K562 (cell line): Measurements from ENCODE around the gene LIG3. TPM values are rescaled to one million over a fixed set of nuclear protein-coding genes. Genes with fewer than 3 reads are reported as not detected.

Source experiments
- ATAC-seq: fragments of 200-7000 bp; cut with Tn5 transposase; 3 replicates; pipeline ENCODE4 v1.9.1; 2020; ENCODE audit warnings: moderate library complexity
- BruUV-seq: library from RNA; stranded (reverse); fragments of 400-500 nt; replicated peaks from 2 replicates; lab custom pipeline; 2021; lab: Mats Ljungman, UMichigan
- CTCF ChIA-PET: fragments of 300-600 bp; formaldehyde crosslinking; extraction: SDS; loops from one replicate; lab custom pipeline; 2021; ENCODE audit warnings: low intra/inter-chr PET ratio; lab: Yijun Ruan, JAX
- POLR2A ChIA-PET: fragments of 300-600, 350-650 bp; sonication (Branson Sonifier 250); formaldehyde crosslinking; extraction: SDS; loops from one replicate; lab custom pipeline; 2021; ENCODE audit warnings: antibody characterized with exemption, inconsistent platforms; lab: Yijun Ruan, JAX
- DNase-seq, 4 experiments: peaks; one replicate each; pipeline versions ENCODE4 v3.0.0 to v3.0.0-alpha.2; 2011 to 2018; ENCODE audit warnings: low spot score in 3 of 4, mixed read lengths in 3 of 4; ENCODE audit errors: extremely low read depth in 1 of 4
- FAIRE-seq: peaks from 2 replicates; lab custom pipeline; 2011; peaks lifted over from hg19 to GRCh38; lab: Jason Lieb, UNC
- H2AFZ ChIP-seq: 2 replicates; pipeline ENCODE4 v1.6.0; 2011; ENCODE audit warnings: low read depth, low read length, control low read depth, inconsistent platforms
- H3K27ac ChIP-seq: fragments of 200-600 bp; 3 replicates; pipeline ENCODE4 v1.8.0; 2011; ENCODE audit warnings: low read depth, mild to moderate bottlenecking, control low read depth, inconsistent platforms, low read length, moderate library complexity, mixed read lengths; ENCODE audit errors: extremely low read depth
- H3K27me3 ChIP-seq, 2 experiments: fragments of 300-600 bp in 1 of 2; 2 replicates in 1 of 2; 3 replicates in 1 of 2; pipeline versions ENCODE4 v1.6.0 to v1.8.0; 2011; ENCODE audit warnings: inconsistent platforms in 2 of 2, low read length in 2 of 2, mild to moderate bottlenecking in 1 of 2, mixed read lengths in 1 of 2, moderate library complexity in 1 of 2; ENCODE audit not compliant: control insufficient read depth in 2 of 2, insufficient read depth in 2 of 2
- H3K36me3 ChIP-seq: fragments of 300-600 bp; 3 replicates; pipeline ENCODE4 v1.8.0; 2011; ENCODE audit warnings: mild to moderate bottlenecking, low read length, inconsistent platforms; ENCODE audit not compliant: control insufficient read depth, insufficient read depth
- H3K4me1 ChIP-seq, 2 experiments: fragments of 200-600 bp in 1 of 2; replicated peaks in 1 of 2; 2 replicates in 1 of 2; 3 replicates in 1 of 2; pipeline versions ENCODE4 v1.5.1 to v1.8.0; 2011; ENCODE audit warnings: inconsistent platforms in 2 of 2, low read length in 2 of 2, mild to moderate bottlenecking in 1 of 2, mixed read lengths in 1 of 2, moderate library complexity in 1 of 2; ENCODE audit not compliant: control insufficient read depth in 2 of 2, insufficient read depth in 2 of 2
- H3K4me2 ChIP-seq: 2 replicates; pipeline ENCODE4 v1.6.1; 2011; ENCODE audit warnings: low read length, control low read depth, inconsistent platforms, mixed read lengths; ENCODE audit not compliant: insufficient read depth
- H3K4me3 ChIP-seq: fragments of 200-600 bp; sonication (generic), shearing (Covaris generic); 2 replicates; pipeline ENCODE4 v1.5.1; 2016; ENCODE audit warnings: control low read depth, inconsistent platforms
- H3K79me2 ChIP-seq: fragments of 200-600 bp; 3 replicates; pipeline ENCODE4 v1.8.0; 2011; ENCODE audit warnings: low read length, inconsistent platforms; ENCODE audit not compliant: control insufficient read depth, insufficient read depth
- H3K9ac ChIP-seq, 2 experiments: 2 replicates each; pipeline versions ENCODE4 v1.6.0 to v1.6.1; 2011; ENCODE audit warnings: low read depth in 2 of 2, low read length in 2 of 2, control low read depth in 1 of 2, inconsistent platforms in 1 of 2, mild to moderate bottlenecking in 1 of 2, mixed read lengths in 1 of 2; ENCODE audit not compliant: insufficient read depth in 1 of 2
- H3K9me1 ChIP-seq: one replicate; pipeline ENCODE4 v1.6.0; 2011; ENCODE audit warnings: inconsistent platforms, mild to moderate bottlenecking, low read length, moderate library complexity; ENCODE audit not compliant: control insufficient read depth, insufficient read depth
- H3K9me3 ChIP-seq: replicated peaks from 2 replicates; pipeline ENCODE4 v1.5.1; 2011; ENCODE audit warnings: low read depth, low read length, inconsistent platforms; ENCODE audit not compliant: control insufficient read depth, insufficient read depth
- H4K20me1 ChIP-seq: replicated peaks from 2 replicates; pipeline ENCODE4 v1.6.1; 2011; ENCODE audit warnings: low read length, inconsistent platforms, mixed read lengths; ENCODE audit not compliant: control insufficient read depth, insufficient read depth
- CEBPG ChIP-seq, 3 experiments: fragments of 200-800 bp in 1 of 3; sonication (Bioruptor generic) in 1 of 3; sonication (generic) in 1 of 3; formaldehyde crosslinking in 1 of 3; IDR thresholded peaks in 2 of 3; conservative IDR thresholded peaks in 1 of 3; 2 replicates each; pipeline versions ENCODE4 v1.6.1 to v1.8.0; 2016 to 2022; ENCODE audit warnings: missing compliant biosample characterization in 2 of 3, missing genetic modification characterization in 2 of 3, mild to moderate bottlenecking in 1 of 3, missing genetic modification reagents in 1 of 3
- CTBP1 ChIP-seq: fragments of 450-650 bp; IDR thresholded peaks from 2 replicates; pipeline ENCODE4 v1.6.1; 2016; ENCODE audit warnings: borderline replicate concordance
- DNMT1 ChIP-seq: fragments of 450-650 bp; IDR thresholded peaks from 2 replicates; pipeline ENCODE4 v1.6.1; 2016; ENCODE audit warnings: antibody characterized with exemption, mild to moderate bottlenecking
- MYNN ChIP-seq, 2 experiments: sonication (generic); formaldehyde crosslinking in 1 of 2; IDR thresholded peaks; 2 replicates each; pipeline versions ENCODE4 v1.5.0 to v1.6.1; 2016 to 2020; ENCODE audit warnings: antibody characterized with exemption in 1 of 2, missing genetic modification reagents in 1 of 2
- PHF8 ChIP-seq: fragments of 200-600 bp; sonication (generic); IDR thresholded peaks from 2 replicates; pipeline ENCODE4 v1.6.1; 2012; ENCODE audit warnings: mixed run types, mild to moderate bottlenecking, inconsistent platforms, low read length, moderate library complexity, borderline replicate concordance
- RBM17 ChIP-seq: fragments of 200-400 bp; formaldehyde crosslinking; IDR thresholded peaks from 2 replicates; pipeline ENCODE4 v1.6.1; 2017; ENCODE audit warnings: low read depth, mild to moderate bottlenecking, low read length, borderline replicate concordance
- SMAD4 ChIP-seq: fragments of 250-450 bp; sonication (Bioruptor Pico); conservative IDR thresholded peaks from 2 replicates; pipeline ENCODE4 v1.8.0; 2021; ENCODE audit warnings: inconsistent platforms, mild to moderate bottlenecking, moderate library complexity
- THRB ChIP-seq: fragments of 450-650 bp; formaldehyde crosslinking; conservative IDR thresholded peaks from 2 replicates; pipeline ENCODE4 v1.4.0; 2022; ENCODE audit warnings: mild to moderate bottlenecking, missing genetic modification characterization
- WGBS: fragments of 100-300 bp; shearing (Covaris generic); methylation state at CpG from one replicate; pipeline ENCODE4 v1.1.6; 2016; ENCODE audit warnings: low coverage, mixed read lengths; ENCODE audit not compliant: insufficient coverage; ENCODE audit errors: missing lambda C conversion rate; 5-methylcytosine and 5-hydroxymethylcytosine counted together
- in situ Hi-C: fragments of 300-500 bp; cut with MboI; formaldehyde crosslinking; loops from 4 replicates; pipeline ENCODE4 v1.15.0; 2018; ENCODE audit warnings: inconsistent platforms, mixed read lengths
- intact Hi-C: fragments of 100-400 bp; cut with micrococcal nuclease; formaldehyde crosslinking; loops from 2 replicates; pipeline ENCODE4 v1.14.2; 2022
- polyA plus RNA-seq, 8 experiments: library from polyadenylated mRNA; depleted of rRNA in 4 of 8; stranded (reverse) in 5 of 8; unstranded in 3 of 8; fragments of >200 nt; fragmentation: Nextera tagmentation in 2 of 8; fragmentation: Illumina TruSeq in 1 of 8; extraction: Ambion mirVana in 2 of 8; extraction: Trizol in 1 of 8; gene quantifications; 2 replicates each; pipeline versions ENCODE4 v1.2.1 to v1.2.3, GENCODE V29; 2011 to 2014; ENCODE audit warnings: inconsistent platforms in 1 of 8, missing spikeins in 1 of 8
- total RNA-seq, 7 experiments: library from RNA; depleted of rRNA in 6 of 7; stranded (reverse); fragments of >200 nt in 6 of 7; fragmentation: Illumina TruSeq in 2 of 7; extraction: Trizol in 2 of 7; gene quantifications; 2 replicates each; pipeline versions ENCODE4 v1.2.1 to v1.2.3, GENCODE V29; 2011 to 2021; ENCODE audit warnings: low replicate concordance in 1 of 7
- TF ChIP-seq, protein P1 (sequence below), 2 experiments: fragments of 450-650 bp; IDR thresholded peaks; 2 replicates each; pipeline ENCODE4 v1.6.1; 2018; ENCODE audit warnings: mild to moderate bottlenecking in 2 of 2, low read depth in 1 of 2; ENCODE audit not compliant: partially characterized antibody in 2 of 2
- TF ChIP-seq, protein P2 (sequence below): fragments of 450-650 bp; formaldehyde crosslinking; IDR thresholded peaks from 2 replicates; pipeline ENCODE4 v1.4.0; 2020; ENCODE audit warnings: mild to moderate bottlenecking, moderate library complexity

LIG3 gene
- total and polyA plus RNA-seq, 9 of the 15 experiments (the other 6 are each of a cell fraction or from before 2014, with no cell fraction given): 7.6 to 75.0 (median 43.0) TPM

GRCh38 chr17:34990921-34991365, 10.6 kb downstream of the LIG3 start:
- no peak overlapping the region for H3K4me3 ChIP-seq
- ChIA-PET POLR2A (interaction anchor here (0.6 to 3.8 kb wide), 5 partner anchors 9 to 315 kb away, joined by 3 to 27 read pairs (median 5); partner anchors contain the start of genes LIG3 and RAD51D), CTCF (no interaction called here)
- no peaks in the 10 kb centered on the region for H3K9me1 ChIP-seq
- ATAC-seq: no peak
- no peak for FAIRE-seq
- no TSS peak for BruUV-seq
- H3K9me3 ChIP-seq: no peaks in the 10 kb centered on the region
- H3K27me3 ChIP-seq: no peaks in the 10 kb centered on the region
- H3K4me2 ChIP-seq: no peak overlapping the region
- H3K79me2 ChIP-seq: peaks cover 9% of the 10 kb centered on the region
- no peak for DNase-seq
- H3K36me3 ChIP-seq: peaks cover 92% of the 10 kb centered on the region
- peaks cover 8 to 14% of the 10 kb centered on the region in 2 experiments; a peak in 4 of 5 replicates for H3K4me1 ChIP-seq
- no peaks in the 10 kb centered on the region; the same call in 1 of the 2 replicates for H4K20me1 ChIP-seq
- no peak overlapping the region for H3K9ac ChIP-seq
- WGBS: 85% methylated on average over 6 of the region's 6 CpGs
- TF ChIP-seq PHF8 (no peak), CTBP1 (no peak), CEBPG (CRISPR knock-in tag; IDR thresholded peaks at IDR 0.05) (no peak), CEBPG (tag; conservative IDR thresholded peaks at IDR 0.05 in 1 of 2, IDR thresholded peaks at IDR 0.05 in 1 of 2) (no peak), SMAD4 (no peak), THRB (no peak), RBM17 (no peak), MYNN (IDR thresholded peaks at IDR 0.05) (no peak), MYNN (CRISPR knock-in tag; IDR thresholded peaks at IDR 0.05) (no peak), DNMT1 (no peak)
- TF ChIP-seq, protein P1, sequence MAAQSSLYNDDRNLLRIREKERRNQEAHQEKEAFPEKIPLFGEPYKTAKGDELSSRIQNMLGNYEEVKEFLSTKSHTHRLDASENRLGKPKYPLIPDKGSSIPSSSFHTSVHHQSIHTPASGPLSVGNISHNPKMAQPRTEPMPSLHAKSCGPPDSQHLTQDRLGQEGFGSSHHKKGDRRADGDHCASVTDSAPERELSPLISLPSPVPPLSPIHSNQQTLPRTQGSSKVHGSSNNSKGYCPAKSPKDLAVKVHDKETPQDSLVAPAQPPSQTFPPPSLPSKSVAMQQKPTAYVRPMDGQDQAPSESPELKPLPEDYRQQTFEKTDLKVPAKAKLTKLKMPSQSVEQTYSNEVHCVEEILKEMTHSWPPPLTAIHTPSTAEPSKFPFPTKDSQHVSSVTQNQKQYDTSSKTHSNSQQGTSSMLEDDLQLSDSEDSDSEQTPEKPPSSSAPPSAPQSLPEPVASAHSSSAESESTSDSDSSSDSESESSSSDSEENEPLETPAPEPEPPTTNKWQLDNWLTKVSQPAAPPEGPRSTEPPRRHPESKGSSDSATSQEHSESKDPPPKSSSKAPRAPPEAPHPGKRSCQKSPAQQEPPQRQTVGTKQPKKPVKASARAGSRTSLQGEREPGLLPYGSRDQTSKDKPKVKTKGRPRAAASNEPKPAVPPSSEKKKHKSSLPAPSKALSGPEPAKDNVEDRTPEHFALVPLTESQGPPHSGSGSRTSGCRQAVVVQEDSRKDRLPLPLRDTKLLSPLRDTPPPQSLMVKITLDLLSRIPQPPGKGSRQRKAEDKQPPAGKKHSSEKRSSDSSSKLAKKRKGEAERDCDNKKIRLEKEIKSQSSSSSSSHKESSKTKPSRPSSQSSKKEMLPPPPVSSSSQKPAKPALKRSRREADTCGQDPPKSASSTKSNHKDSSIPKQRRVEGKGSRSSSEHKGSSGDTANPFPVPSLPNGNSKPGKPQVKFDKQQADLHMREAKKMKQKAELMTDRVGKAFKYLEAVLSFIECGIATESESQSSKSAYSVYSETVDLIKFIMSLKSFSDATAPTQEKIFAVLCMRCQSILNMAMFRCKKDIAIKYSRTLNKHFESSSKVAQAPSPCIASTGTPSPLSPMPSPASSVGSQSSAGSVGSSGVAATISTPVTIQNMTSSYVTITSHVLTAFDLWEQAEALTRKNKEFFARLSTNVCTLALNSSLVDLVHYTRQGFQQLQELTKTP (IDR thresholded peaks at IDR 0.05; ENCODE audit: low read depth in 1 of 2, partially characterized antibody in 2 of 2): no peak
- TF ChIP-seq, protein P2, sequence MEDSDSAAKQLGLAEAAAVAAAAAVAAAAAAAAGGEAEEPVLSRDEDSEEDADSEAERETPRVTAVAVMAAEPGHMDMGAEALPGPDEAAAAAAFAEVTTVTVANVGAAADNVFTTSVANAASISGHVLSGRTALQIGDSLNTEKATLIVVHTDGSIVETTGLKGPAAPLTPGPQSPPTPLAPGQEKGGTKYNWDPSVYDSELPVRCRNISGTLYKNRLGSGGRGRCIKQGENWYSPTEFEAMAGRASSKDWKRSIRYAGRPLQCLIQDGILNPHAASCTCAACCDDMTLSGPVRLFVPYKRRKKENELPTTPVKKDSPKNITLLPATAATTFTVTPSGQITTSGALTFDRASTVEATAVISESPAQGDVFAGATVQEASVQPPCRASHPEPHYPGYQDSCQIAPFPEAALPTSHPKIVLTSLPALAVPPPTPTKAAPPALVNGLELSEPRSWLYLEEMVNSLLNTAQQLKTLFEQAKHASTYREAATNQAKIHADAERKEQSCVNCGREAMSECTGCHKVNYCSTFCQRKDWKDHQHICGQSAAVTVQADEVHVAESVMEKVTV (CRISPR knock-in tag): no peak
- no peak overlapping the region for H2AFZ ChIP-seq
- in situ Hi-C loops: no loop called here
- intact Hi-C loops: no loop called here
- no peak overlapping the region for H3K27ac ChIP-seq
